PC-9 (cell line): Measurements from ENCODE around the gene ERP27.

ENCODE experiments used
- EZH2 ChIP-seq: fragments of 200-600 bp; sonication (generic); IDR thresholded peaks from 2 replicates; pipeline ENCODE4 v1.8.0; 2017; ENCODE audit warnings: antibody characterized with exemption, low read depth
- TF ChIP-seq, protein P1 (sequence below): fragments of 200-600 bp; sonication (generic); conservative IDR thresholded peaks from 2 replicates; pipeline ENCODE4 v1.6.1; 2017; ENCODE audit warnings: mixed run types, antibody characterized with exemption, mild to moderate bottlenecking, moderate library complexity

DNA sequence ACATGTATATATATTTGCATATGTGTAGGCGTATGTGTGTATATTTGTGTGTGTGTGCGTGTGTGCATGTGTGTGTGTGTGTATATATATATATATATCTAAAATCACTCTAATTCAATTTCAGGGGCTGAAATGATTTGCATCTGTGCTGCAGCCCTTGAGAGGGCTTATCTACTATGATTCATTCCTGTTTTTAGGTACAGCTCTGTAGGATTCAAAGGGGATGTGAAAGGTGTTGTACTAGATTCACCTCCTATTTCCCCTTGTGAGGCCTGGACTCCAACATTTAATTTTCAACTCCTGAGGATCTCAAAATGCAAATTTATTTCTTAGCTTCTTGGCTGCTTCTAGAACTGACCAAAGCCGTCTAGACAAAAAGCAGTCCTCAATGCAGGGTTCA, 11.1 kb downstream of the ERP27 start:
- TF ChIP-seq, protein P1, sequence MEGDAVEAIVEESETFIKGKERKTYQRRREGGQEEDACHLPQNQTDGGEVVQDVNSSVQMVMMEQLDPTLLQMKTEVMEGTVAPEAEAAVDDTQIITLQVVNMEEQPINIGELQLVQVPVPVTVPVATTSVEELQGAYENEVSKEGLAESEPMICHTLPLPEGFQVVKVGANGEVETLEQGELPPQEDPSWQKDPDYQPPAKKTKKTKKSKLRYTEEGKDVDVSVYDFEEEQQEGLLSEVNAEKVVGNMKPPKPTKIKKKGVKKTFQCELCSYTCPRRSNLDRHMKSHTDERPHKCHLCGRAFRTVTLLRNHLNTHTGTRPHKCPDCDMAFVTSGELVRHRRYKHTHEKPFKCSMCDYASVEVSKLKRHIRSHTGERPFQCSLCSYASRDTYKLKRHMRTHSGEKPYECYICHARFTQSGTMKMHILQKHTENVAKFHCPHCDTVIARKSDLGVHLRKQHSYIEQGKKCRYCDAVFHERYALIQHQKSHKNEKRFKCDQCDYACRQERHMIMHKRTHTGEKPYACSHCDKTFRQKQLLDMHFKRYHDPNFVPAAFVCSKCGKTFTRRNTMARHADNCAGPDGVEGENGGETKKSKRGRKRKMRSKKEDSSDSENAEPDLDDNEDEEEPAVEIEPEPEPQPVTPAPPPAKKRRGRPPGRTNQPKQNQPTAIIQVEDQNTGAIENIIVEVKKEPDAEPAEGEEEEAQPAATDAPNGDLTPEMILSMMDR = no peak
- TF ChIP-seq EZH2 = no peak
